Heart left ventricle (tissue), 16 donors: ENCODE data around the gene SLAMF8. TPM values are rescaled to one million over a fixed set of nuclear protein-coding genes. Genes with fewer than 3 reads are reported as not detected.

Experiments
- ATAC-seq, 4 donors: fragments of 200-7000 bp; cut with Tn5 transposase; one replicate each; pipeline ENCODE4 v1.9.1; 2020 to 2022; ENCODE audit warnings: moderate library complexity in 4 of 4, mild to moderate bottlenecking in 3 of 4, moderate number of reproducible peaks in 1 of 4
- DNase-seq, 5 donors: peaks; one replicate each; pipeline ENCODE4 v3.0.0-alpha.2; 2020
- H3K27ac ChIP-seq, 12 donors: fragments of 200-600 bp; sonication (generic) in 4 of 12; one replicate each; pipeline versions ENCODE4 v1.5.0 to v1.8.0; 2016 to 2022; ENCODE audit warnings: mild to moderate bottlenecking in 2 of 12
- H3K27me3 ChIP-seq, 9 donors: fragments of 200-600 bp; sonication (generic) in 2 of 9; one replicate each; pipeline versions ENCODE4 v1.5.1 to v1.8.0; 2016 to 2022; ENCODE audit warnings: mild to moderate bottlenecking in 3 of 9
- H3K36me3 ChIP-seq, 9 donors: fragments of 200-600 bp; sonication (generic) in 2 of 9; one replicate each; pipeline versions ENCODE4 v1.5.0 to v1.8.0; 2018 to 2022; ENCODE audit warnings: mild to moderate bottlenecking in 2 of 9
- H3K4me1 ChIP-seq, 12 donors: fragments of 200-600 bp; sonication (generic) in 4 of 12; one replicate each; pipeline versions ENCODE4 v1.5.0 to v1.8.0; 2016 to 2022; ENCODE audit warnings: mild to moderate bottlenecking in 3 of 12
- H3K4me3 ChIP-seq, 12 donors: fragments of 200-600 bp; sonication (generic) in 4 of 12; one replicate each; pipeline versions ENCODE4 v1.5.0 to v1.8.0; 2017 to 2022; ENCODE audit warnings: mild to moderate bottlenecking in 9 of 12, moderate library complexity in 4 of 12
- H3K9me3 ChIP-seq, 12 donors: fragments of 200-600 bp; sonication (generic) in 4 of 12; one replicate each; pipeline versions ENCODE4 v1.5.0 to v1.8.0; 2016 to 2022; ENCODE audit warnings: mild to moderate bottlenecking in 1 of 12
- POLR2A ChIP-seq, 2 donors: fragments of 450-650 bp; IDR thresholded peaks; one replicate each; pipeline ENCODE4 v1.6.1; 2017; ENCODE audit warnings: antibody characterized with exemption in 2 of 2, mild to moderate bottlenecking in 2 of 2, moderate library complexity in 2 of 2
- WGBS, 4 donors: extraction: QIAGEN DNeasy Blood & Tissue Kit in 2 of 4; methylation state at CpG; one replicate each; pipeline versions ENCODE4 v1.1.5 to v1.1.7; 2013 to 2018; 5-methylcytosine and 5-hydroxymethylcytosine counted together
- intact Hi-C, 10 donors: fragments of 100-400 bp; cut with DNase I; formaldehyde crosslinking; loops; one replicate each; pipeline versions ENCODE4 v1.11.1 to v1.14.2; 2022
- polyA plus RNA-seq, 2 donors: library from polyadenylated mRNA; stranded (reverse); fragments of 200-250 nt; gene quantifications; one replicate each; pipeline ENCODE4 v1.2.3, GENCODE V29; 2013
- total RNA-seq, 9 donors: library from RNA; depleted of rRNA in 2 of 9; stranded (reverse); fragments of >200 nt in 2 of 9; fragmentation: NEBNext Ultra II Directional in 3 of 9; extraction: Animal tissue kit (Norgen Biotek cat#: 25700) in 3 of 9; gene quantifications; one replicate each; pipeline versions ENCODE4 v1.1.0 to v1.2.4, GENCODE V29; 2016 to 2023
- TF ChIP-seq, protein P1 (sequence below), 12 donors: fragments of 200-600 bp; sonication (generic) in 4 of 12; IDR thresholded peaks; one replicate each; pipeline versions ENCODE4 v1.5.0 to v1.8.0; 2018 to 2022; ENCODE audit warnings: antibody characterized with exemption in 12 of 12, mild to moderate bottlenecking in 5 of 12
- donor health status: ischemic (EF 13 %, LVEDD 7.1; RV severe dilation, severe dysfunction).
- donor health status: healthy with polysubstance abuse.
- donor health status: DM: no; HTN: yes; CAD: no.
- donor health status: DM: no; HTN: no; CAD: no.
- donor health status: ischemic (EF 25% LVEDD 6.9; RV normal size, moderate dysfunction).
- donor health status: ischemic (EF 25% LVEDD 5.7; RV mildly dilated, moderate dysfunction).
- donor health status: healthy.
- donor health status: DM: yes; HTN: yes; CAD: no.
- donor health status: ischemic (EF 35%, LVEDD 5.7; RV mildly dilated, moderate dysfunction).
- donor health status: nonischemic (EF 11% LVEDD 7.7; RV severe dilation, severe dysfunction).
- donor health status: DM: yes; HTN: yes; CAD: no.
- donor health status: PGD.
- donor health status: ischemic (EF 29% LVEDD 5.4; RV normal size, mild dysfunction).
- donor health status: nonischemic (EF 23%, LVEDD 6.1; RV moderate dilation, normal function).

SLAMF8 gene
- total and polyA plus RNA-seq, 11 donors = 0.50 to 44.9 (median 1.5) TPM

DNA sequence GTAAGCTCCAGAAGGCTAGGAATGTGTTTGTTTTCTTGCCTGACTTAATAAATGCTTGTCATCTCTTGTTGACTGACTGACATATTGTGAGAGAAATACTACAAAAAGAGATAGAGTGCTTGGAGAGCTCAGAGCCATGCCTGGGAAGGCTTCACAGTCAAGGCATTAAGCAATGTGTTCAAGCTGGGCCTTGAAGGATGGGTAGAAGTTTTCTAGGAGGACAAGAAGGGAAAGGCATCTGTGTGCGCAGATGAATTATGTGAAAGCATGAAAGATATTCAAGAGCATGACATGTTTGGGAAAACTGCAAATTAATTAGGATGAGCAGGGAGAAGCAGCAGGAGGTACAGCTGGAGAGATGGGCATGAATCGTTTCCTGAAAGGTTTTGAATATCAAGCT, 5.6 kb downstream of the SLAMF8 start:
- intact Hi-C loops = loop anchor here in 1 of 10 donors (10.0 kb wide), 1 partner anchor 102 kb away; no protein-coding TSS in a partner anchor
- Histone ChIP-seq H3K4me1 (peaks cover 0 to 33% (median 0%) of the 10 kb centered on the region in 12 donors), H3K4me3 (no peak overlapping the region), H3K36me3 (peaks cover 0 to 51% (median 0%) of the 10 kb centered on the region in 9 donors), H3K27me3 (no peaks in the 10 kb centered on the region), H3K9me3 (no peaks in the 10 kb centered on the region), H3K27ac (no peak overlapping the region)
- ATAC-seq (no peak), DNase-seq (no peak)
- TF ChIP-seq, protein P1, sequence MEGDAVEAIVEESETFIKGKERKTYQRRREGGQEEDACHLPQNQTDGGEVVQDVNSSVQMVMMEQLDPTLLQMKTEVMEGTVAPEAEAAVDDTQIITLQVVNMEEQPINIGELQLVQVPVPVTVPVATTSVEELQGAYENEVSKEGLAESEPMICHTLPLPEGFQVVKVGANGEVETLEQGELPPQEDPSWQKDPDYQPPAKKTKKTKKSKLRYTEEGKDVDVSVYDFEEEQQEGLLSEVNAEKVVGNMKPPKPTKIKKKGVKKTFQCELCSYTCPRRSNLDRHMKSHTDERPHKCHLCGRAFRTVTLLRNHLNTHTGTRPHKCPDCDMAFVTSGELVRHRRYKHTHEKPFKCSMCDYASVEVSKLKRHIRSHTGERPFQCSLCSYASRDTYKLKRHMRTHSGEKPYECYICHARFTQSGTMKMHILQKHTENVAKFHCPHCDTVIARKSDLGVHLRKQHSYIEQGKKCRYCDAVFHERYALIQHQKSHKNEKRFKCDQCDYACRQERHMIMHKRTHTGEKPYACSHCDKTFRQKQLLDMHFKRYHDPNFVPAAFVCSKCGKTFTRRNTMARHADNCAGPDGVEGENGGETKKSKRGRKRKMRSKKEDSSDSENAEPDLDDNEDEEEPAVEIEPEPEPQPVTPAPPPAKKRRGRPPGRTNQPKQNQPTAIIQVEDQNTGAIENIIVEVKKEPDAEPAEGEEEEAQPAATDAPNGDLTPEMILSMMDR (IDR thresholded peaks at IDR 0.05) = no peak
- TF ChIP-seq POLR2A (IDR thresholded peaks at IDR 0.05) = no peak
- 94 to 98% (median 97%) methylated on average over 2 of the region's 2 CpGs for WGBS, 4 donors

DNA sequence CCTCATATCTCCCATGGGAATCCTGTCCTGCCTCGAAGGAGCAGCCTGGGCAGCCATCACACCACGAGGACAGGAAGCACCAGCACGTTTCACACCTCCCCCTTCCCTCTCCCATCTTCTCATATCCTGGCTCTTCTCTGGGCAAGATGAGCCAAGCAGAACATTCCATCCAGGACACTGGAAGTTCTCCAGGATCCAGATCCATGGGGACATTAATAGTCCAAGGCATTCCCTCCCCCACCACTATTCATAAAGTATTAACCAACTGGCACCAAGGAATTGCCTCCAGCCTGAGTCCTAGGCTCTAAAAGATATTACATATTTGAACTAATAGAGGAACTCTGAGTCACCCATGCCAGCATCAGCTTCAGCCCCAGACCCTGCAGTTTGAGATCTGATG, 8.7 kb downstream of the SLAMF8 start:
- no peak for DNase-seq
- Histone ChIP-seq H3K4me3 (no peak overlapping the region), H3K27me3 (no peaks in the 10 kb centered on the region), H3K9me3 (no peaks in the 10 kb centered on the region), H3K27ac (no peak overlapping the region), H3K4me1 (peaks cover 0 to 3% (median 0%) of the 10 kb centered on the region in 12 donors), H3K36me3 (peaks cover 0 to 51% (median 6%) of the 10 kb centered on the region in 9 donors)
- intact Hi-C loops = loop anchor here in 2 of 10 donors (5.0 to 10.0 kb wide), 2 partner anchors 57 to 99 kb away; no protein-coding TSS in a partner anchor
- no peak for ATAC-seq
- TF ChIP-seq, protein P1 (IDR thresholded peaks at IDR 0.05) = no peak
- TF ChIP-seq POLR2A (IDR thresholded peaks at IDR 0.05) = no peak
- WGBS, 4 donors = 35 to 49% (median 46%) methylated on average over 3 of the region's 3 CpGs

DNA sequence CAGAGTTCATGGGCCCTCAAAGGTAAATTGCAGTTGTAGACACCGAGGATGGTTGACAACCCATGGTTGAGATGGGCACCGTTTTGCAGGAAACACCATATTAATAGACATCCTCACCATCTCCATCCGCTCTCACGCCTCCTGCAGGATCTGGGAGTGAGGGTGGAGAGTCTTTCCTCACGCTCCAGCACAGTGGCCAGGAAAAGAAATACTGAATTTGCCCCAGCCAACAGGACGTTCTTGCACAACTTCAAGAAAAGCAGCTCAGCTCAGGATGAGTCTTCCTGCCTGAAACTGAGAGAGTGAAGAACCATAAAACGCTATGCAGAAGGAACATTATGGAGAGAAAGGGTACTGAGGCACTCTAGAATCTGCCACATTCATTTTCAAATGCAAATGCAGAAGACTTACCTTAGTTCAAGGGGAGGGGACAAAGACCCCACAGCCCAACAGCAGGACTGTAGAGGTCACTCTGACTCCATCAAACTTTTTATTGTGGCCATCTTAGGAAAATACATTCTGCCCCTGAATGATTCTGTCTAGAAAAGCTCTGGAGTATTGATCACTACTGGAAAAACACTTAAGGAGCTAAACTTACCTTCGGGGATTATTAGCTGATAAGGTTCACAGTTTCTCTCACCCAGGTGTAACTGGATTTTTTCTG, 9.3 kb downstream of the SLAMF8 start:
- no peak overlapping the region for H3K4me3 ChIP-seq
- 78 to 84% (median 82%) methylated on average over 8 of the region's 8 CpGs for WGBS, 4 donors
- DNase-seq (no peak), ATAC-seq (no peak)
- no peak for TF ChIP-seq POLR2A (IDR thresholded peaks at IDR 0.05)
- TF ChIP-seq, protein P1 (IDR thresholded peaks at IDR 0.05) = peak in 7 of 12 donors; percentile 6 to 42 (median 18)
- no peaks in the 10 kb centered on the region for H3K4me1 ChIP-seq
- no peaks in the 10 kb centered on the region for H3K9me3 ChIP-seq
- H3K36me3 ChIP-seq = peaks cover 0 to 51% (median 7%) of the 10 kb centered on the region in 9 donors
- intact Hi-C loops = loop anchor here in 3 of 10 donors (1.0 to 10.0 kb wide), 3 partner anchors 55 to 99 kb away; no protein-coding TSS in a partner anchor
- H3K27me3 ChIP-seq = no peaks in the 10 kb centered on the region
- no peak overlapping the region for H3K27ac ChIP-seq

DNA sequence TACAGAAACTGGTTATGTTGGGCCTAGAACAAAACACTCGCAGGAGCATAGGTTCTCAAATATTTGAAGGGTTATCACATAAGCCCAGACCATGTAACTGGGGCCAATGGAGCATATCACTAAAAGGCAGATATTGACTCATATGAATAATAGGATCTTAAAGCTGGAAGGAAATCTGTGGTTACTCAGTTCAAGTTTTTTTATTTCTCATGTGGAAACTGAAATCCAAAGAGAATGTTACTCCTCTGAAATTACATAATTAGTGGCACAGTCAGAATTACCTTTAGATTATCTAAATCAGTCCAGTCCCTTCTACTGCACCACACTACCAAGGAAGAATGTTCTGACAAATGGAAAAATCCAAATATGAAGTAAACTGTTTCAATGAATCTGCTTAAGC, 12.0 kb downstream of the SLAMF8 start:
- intact Hi-C loops = loop anchor here in 2 of 10 donors (5.0 to 10.0 kb wide), 2 partner anchors 54 to 96 kb away; no protein-coding TSS in a partner anchor
- Histone ChIP-seq H3K27ac (no peak overlapping the region), H3K9me3 (no peaks in the 10 kb centered on the region), H3K27me3 (no peaks in the 10 kb centered on the region), H3K36me3 (peaks cover 0 to 36% (median 7%) of the 10 kb centered on the region in 9 donors), H3K4me1 (no peaks in the 10 kb centered on the region), H3K4me3 (no peak overlapping the region)
- ATAC-seq = no peak
- DNase-seq = no peak
- WGBS, 4 donors = 83 to 97% (median 92%) methylated on average over 1 of the region's 1 CpG
- TF ChIP-seq, protein P1 (IDR thresholded peaks at IDR 0.05) = no peak
- no peak for TF ChIP-seq POLR2A (IDR thresholded peaks at IDR 0.05)
